ENCODE data around the gene ADARB2. TPM values are rescaled to one million over a fixed set of nuclear protein-coding genes. Genes with fewer than 3 reads are reported as not detected.
"Not testable (repeated sequence)": the region's sequence is repeated elsewhere in the genome, so short reads cannot be mapped to it uniquely, and the experiment has no call there.

ADARB2 gene
- total RNA-seq, 2 donors from 2014 or later = 0.27 TPM; not detected in 1

- DNase-seq (no peak), ATAC-seq (no peak)
Measured at GRCh38 chr10:1346201-1346600, 391.1 kb downstream of the ADARB2 start.

GRCh38 chr10:1345368-1345767, 392.0 kb downstream of the ADARB2 start:
- intact Hi-C loops (cut with DNase I) = no loop called here
- DNase-seq = no peak
- no peak for ATAC-seq

More at GRCh38 chr10:1346201-1346600, 391.1 kb downstream of the ADARB2 start:
- intact Hi-C loops (cut with DNase I) = no loop called here

- intact Hi-C loops (cut with DNase I) = no loop called here
- DNase-seq = no peak
- no peak for ATAC-seq
Measured at GRCh38 chr10:1344846-1345245, 392.5 kb downstream of the ADARB2 start.

- DNase-seq = no peak
- intact Hi-C loops (cut with DNase I) = no loop called here
- no peak for ATAC-seq
Measured at GRCh38 chr10:1344408-1344807, 392.9 kb downstream of the ADARB2 start.

GRCh38 chr10:1343176-1343575, 394.1 kb downstream of the ADARB2 start:
- intact Hi-C loops (cut with DNase I) = no loop called here
- ATAC-seq (no peak), DNase-seq (no peak)

GRCh38 chr10:1341052-1341451, 396.3 kb downstream of the ADARB2 start:
- intact Hi-C loops (cut with DNase I); DNase-seq; ATAC-seq: not testable (repeated sequence)

GRCh38 chr10:1339396-1339795, 397.9 kb downstream of the ADARB2 start:
- intact Hi-C loops (cut with DNase I) = no loop called here
- ATAC-seq (no peak), DNase-seq (no peak)

GRCh38 chr10:1335642-1336041, 401.7 kb downstream of the ADARB2 start:
- ATAC-seq = no peak
- intact Hi-C loops (cut with DNase I) = no loop called here
- no peak for DNase-seq

GRCh38 chr10:1333981-1334380, 403.3 kb downstream of the ADARB2 start:
- DNase-seq = no peak
- intact Hi-C loops (cut with DNase I) = no loop called here
- no peak for ATAC-seq

- ATAC-seq (no peak), DNase-seq (no peak)
- intact Hi-C loops (cut with DNase I) = no loop called here
Measured at GRCh38 chr10:1331560-1331959, 405.8 kb downstream of the ADARB2 start.

GRCh38 chr10:1329622-1330021, 407.7 kb downstream of the ADARB2 start:
- no peak for DNase-seq
- intact Hi-C loops (cut with DNase I) = no loop called here
- ATAC-seq = no peak

- no peak for ATAC-seq
- intact Hi-C loops (cut with DNase I) = no loop called here
Measured at GRCh38 chr10:1328981-1329614, 408.2 kb downstream of the ADARB2 start.

GRCh38 chr10:1328161-1328823, 409.0 kb downstream of the ADARB2 start:
- intact Hi-C loops (cut with DNase I) = no loop called here
- no peak for DNase-seq
- ATAC-seq = no peak

More at GRCh38 chr10:1328981-1329614, 408.2 kb downstream of the ADARB2 start:
- DNase-seq = no peak

GRCh38 chr10:1327759-1328158, 409.6 kb downstream of the ADARB2 start:
- intact Hi-C loops (cut with DNase I) = no loop called here
- ATAC-seq (no peak), DNase-seq (no peak)

- intact Hi-C loops (cut with DNase I); DNase-seq; ATAC-seq: not testable (repeated sequence)
Measured at GRCh38 chr10:1326514-1326913, 410.8 kb downstream of the ADARB2 start.

GRCh38 chr10:1324903-1325302, 412.4 kb downstream of the ADARB2 start:
- intact Hi-C loops (cut with DNase I) = no loop called here
- DNase-seq (no peak), ATAC-seq (no peak)

GRCh38 chr10:1323951-1324350, 413.4 kb downstream of the ADARB2 start:
- intact Hi-C loops (cut with DNase I) = no loop called here
- ATAC-seq = no peak
- DNase-seq = no peak

- DNase-seq = no peak
- no peak for ATAC-seq
- intact Hi-C loops (cut with DNase I) = no loop called here
Measured at GRCh38 chr10:1320739-1321320, 416.5 kb downstream of the ADARB2 start.

- no peak for ATAC-seq
- no peak for DNase-seq
- intact Hi-C loops (cut with DNase I) = no loop called here
Measured at GRCh38 chr10:1316809-1317143, 420.5 kb downstream of the ADARB2 start.

- intact Hi-C loops (cut with DNase I) = no loop called here
- ATAC-seq (no peak), DNase-seq (no peak)
Measured at GRCh38 chr10:1316121-1316808, 421.1 kb downstream of the ADARB2 start.

Measured in left cardiac atrium (tissue), 4 donors.